GM12865 (cell line): ENCODE data around the gene N4BP2L2.

Experiments
- DNase-seq: peaks from one replicate; pipeline ENCODE4 v3.0.0; 2010; ENCODE audit warnings: low read depth
- H3K4me3 ChIP-seq: 2 replicates; pipeline ENCODE4 v1.5.1; 2011; ENCODE audit warnings: mild to moderate bottlenecking, low read depth, low read length, control low read depth
- TF ChIP-seq, protein P1 (sequence below): IDR thresholded peaks from 2 replicates; pipeline ENCODE4 v1.5.1; 2011; ENCODE audit warnings: low read length, control low read depth, low read depth, inconsistent platforms; ENCODE audit not compliant: insufficient read depth; ENCODE audit errors: missing control alignments

The N4BP2L2 gene

GRCh38 chr13:32495429-32495828 is 43.2 kb downstream of the N4BP2L2 start:
- H3K4me3 ChIP-seq, result no peak overlapping the region
- DNase-seq, result no peak
- TF ChIP-seq, protein P1, sequence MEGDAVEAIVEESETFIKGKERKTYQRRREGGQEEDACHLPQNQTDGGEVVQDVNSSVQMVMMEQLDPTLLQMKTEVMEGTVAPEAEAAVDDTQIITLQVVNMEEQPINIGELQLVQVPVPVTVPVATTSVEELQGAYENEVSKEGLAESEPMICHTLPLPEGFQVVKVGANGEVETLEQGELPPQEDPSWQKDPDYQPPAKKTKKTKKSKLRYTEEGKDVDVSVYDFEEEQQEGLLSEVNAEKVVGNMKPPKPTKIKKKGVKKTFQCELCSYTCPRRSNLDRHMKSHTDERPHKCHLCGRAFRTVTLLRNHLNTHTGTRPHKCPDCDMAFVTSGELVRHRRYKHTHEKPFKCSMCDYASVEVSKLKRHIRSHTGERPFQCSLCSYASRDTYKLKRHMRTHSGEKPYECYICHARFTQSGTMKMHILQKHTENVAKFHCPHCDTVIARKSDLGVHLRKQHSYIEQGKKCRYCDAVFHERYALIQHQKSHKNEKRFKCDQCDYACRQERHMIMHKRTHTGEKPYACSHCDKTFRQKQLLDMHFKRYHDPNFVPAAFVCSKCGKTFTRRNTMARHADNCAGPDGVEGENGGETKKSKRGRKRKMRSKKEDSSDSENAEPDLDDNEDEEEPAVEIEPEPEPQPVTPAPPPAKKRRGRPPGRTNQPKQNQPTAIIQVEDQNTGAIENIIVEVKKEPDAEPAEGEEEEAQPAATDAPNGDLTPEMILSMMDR, result no peak

DNA sequence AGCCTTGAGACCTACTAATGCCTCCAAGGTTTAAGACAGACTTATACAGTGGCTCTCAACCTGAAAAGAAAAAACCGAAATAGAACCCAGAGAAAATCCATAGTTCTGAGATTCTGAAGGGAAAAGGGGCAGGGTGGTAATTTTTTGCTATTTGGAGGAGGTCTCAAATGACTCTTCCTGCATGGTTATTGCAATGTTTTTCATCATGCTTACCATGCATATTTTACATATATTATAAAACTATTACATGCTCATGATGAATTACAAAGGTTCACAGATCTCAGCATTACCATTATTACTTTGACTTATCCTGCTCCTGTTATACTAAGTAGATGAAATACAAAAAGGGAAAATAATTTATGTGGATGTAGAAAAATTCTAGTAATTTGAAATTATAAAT is 47.6 kb downstream of the N4BP2L2 start:
- H3K4me3 ChIP-seq, result no peak overlapping the region
- DNase-seq, result no peak
- TF ChIP-seq, protein P1, result no peak

DNA sequence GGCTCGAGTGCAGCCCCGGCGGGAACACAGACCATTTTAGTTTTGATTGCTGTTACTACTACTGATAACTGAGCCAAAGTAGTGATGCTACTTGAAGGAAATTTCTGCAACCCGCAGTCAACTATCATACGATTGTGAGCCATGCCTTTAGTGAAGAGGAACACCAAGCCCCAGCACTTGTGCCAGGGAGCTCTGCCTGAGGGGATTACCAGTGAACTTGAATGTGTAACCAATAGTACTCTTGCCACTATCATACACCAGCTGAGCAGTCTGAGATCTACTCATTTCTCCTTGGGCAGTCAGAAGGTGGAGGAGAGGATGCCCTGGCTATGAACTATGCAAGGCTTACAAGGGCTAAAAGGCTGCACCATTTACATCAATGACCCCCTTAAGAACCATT is 61.7 kb downstream of the N4BP2L2 start:
- TF ChIP-seq, protein P1, result no peak
- no peak for DNase-seq
- H3K4me3 ChIP-seq, result no peak overlapping the region

DNA sequence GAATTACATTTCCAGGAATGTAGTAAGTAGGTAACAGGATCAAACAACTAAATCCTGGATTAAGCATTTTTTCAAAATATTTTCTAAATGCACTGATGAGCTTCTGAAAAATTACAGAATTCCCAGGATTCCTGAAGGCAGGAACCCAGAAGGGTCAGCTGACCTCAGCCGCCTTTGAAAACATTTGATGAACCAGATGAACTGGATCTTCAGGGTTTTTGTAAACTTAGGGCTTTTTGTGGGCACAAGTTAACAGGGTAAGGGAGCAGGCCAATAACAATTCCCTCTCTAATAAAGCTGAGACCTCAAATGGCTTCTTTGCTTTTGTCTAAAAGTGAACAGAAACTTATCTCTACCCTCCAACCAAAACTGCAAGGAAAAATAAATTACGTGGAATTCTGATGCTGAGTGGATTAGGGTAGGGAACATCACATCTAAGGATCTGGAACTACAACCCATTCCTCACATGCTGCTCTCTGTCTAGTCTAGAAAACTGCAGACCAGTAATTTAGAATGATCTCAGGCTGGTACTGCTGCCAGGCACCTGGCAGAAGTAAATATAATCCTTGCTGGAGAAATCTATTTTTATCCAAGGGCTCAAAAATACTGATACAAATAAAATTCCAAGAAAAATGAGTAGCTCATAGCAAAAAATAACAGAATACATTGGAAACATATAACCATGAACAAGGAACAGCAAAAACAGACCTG is 62.4 kb downstream of the N4BP2L2 start:
- H3K4me3 ChIP-seq, result no peak overlapping the region
- TF ChIP-seq, protein P1, result no peak
- no peak for DNase-seq

DNA sequence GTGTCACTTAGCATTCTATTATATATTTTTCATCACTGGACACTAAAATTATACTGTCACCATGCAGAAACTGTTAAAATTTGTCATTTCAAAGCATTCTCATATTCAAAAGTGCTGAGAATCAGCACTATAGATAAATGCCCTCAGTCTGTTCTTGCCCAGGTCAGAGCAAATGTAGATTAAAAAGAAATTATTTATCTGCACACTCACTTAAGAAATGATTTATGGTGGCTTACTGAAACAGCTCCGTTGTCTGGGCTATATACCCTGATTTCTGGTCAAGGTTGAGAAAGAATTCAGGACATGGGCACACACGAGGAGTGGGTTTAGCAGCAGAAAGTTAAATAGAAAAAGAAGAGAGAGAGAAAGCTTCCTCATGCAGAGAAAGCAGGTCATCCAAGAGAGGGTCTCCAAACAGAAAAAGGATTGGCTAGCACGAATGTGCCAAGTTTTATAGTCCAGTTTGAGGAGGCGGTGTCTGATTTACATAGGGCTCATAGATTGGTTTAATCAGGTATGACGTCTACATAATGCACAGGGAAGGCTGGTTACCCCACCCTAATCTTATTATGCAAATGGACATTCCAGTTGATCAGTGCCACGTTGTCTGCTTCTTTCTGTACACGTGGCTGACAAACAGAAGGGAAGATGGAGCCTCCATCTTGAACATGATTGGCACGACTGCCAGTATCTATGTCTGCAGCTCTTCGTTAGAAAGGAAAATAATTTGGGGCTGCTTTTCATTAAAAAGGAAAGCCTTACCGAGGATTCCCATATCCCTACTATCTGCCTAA is 63.4 kb downstream of the N4BP2L2 start:
- TF ChIP-seq, protein P1, result no peak
- DNase-seq, result no peak

GRCh38 chr13:32473650-32474049 is 64.9 kb downstream of the N4BP2L2 start:
- no peak overlapping the region for H3K4me3 ChIP-seq
- no peak for DNase-seq
- TF ChIP-seq, protein P1, result no peak

More for the DNA sequence above, 63.4 kb downstream of the N4BP2L2 start:
- H3K4me3 ChIP-seq, result no peak overlapping the region
